GM18520 (cell line): ENCODE data around the gene MED19.
"Not testable (repeated sequence)": the region's sequence is repeated elsewhere in the genome, so short reads cannot be mapped to it uniquely, and the experiment has no call there.

Experiments used
- ATAC-seq: cut with Tn5 transposase; IDR thresholded peaks from one replicate; pipeline ENCODE4 v1.9.1; 2021; ENCODE audit not compliant: unreplicated experiment

MED19 gene

GRCh38 chr11:57705432-57705831 is 6.6 kb downstream of the MED19 start:
- not testable (repeated sequence) for ATAC-seq

DNA sequence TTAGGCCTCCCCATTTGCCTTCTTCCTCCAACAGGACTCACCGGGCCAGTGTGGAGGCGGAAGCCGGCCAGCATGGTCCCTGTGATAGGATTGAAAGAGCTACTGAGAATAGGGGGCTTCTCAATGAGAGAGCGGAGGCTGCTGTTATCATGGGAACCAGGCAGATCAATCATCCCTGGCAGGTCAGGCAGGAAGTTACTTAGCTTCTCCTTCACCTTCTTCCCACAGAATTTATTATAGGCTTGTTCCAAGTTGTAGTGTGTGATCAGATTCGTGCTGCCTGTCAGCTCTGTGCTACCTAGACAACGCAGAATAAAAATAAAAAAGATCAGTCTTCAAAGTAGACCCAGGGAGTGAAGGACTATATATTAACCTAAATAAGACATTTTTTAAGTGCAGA is 7.1 kb downstream of the MED19 start:
- ATAC-seq: no peak

DNA sequence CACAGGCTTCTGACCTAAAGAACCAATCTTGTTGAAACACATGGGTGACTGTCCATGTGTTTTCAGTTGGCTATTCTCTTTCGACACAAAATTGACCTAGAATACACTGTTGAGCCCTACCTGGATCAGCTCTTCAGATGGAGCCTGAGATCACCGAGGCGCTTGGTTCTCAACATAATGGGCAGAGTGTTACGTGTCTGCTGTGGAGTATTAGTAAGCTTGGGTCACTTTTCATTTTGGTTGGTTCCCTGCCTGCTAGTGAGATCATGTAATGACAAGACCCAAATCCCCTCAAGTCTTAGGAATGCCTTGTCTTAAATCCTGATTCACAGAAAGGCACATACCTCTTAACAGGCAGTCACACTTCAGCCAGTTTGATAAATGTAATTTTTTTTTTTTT is 8.7 kb downstream of the MED19 start:
- no peak for ATAC-seq

DNA sequence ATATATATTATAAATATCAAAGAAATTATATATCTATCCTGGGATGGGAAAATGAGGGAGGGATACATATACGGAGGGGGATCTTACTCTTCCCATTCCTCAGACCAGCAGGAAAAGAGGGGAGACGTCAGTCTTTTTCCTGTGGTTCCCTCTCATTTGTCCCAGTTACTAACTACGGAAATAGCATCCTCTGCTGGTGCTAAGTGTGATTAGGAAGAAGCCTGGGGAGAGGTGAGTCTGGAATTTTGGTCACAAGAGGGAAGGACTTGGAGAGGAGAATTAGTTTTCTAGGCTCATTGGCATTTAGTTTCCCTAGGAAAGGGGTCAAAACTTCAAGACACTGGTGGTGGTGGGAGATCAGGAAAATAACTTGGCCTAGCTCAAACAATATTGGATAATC is 11.6 kb downstream of the MED19 start:
- ATAC-seq: no peak

- ATAC-seq: no peak
These were observed 12.2 kb downstream of the MED19 start for GRCh38 chr11:57699813-57700212.

DNA sequence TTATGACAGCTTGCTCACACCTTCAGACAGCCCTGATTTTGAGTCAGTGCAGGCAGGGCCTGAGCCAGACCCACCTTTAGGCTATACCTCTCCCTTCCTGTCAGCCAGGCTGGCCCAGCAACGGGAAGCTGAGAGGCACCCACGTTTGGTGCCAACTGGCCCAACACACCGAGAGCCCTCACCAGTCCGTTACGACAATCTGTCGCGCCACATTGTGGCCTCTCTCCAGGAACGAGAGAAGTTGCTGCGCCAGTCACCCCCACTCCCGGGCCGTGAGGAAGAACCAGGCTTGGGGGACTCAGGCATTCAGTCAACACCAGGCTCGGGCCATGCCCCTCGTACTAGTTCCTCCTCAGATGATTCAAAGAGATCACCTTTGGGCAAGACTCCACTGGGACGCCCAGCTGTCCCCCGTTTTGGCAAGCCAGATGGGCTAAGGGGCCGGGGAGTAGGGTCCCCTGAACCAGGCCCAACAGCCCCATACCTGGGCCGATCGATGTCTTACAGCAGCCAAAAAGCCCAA is 13.1 kb downstream of the MED19 start:
- ATAC-seq: no peak

- ATAC-seq: not testable (repeated sequence)
These were observed 21.5 kb downstream of the MED19 start for GRCh38 chr11:57690474-57690873.

DNA sequence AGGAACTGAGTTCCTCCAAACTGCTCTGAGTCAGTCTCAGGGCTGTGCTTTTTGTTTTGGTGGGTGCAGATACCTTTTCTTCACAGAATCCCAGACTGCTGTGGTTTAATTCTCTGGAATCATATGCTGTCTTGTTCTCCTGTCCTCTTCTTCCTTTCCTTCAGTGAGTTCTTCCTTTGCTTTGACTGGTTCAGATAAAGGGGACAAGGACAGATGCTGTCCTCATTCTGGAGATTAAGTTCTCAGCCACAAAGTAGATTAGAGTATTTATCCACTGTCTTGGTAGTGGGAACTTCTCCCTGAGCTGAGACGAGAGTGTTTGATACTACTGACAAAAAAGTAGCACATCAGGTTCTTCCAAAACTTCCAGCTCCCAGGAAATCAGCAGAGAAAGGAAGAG is 30.8 kb downstream of the MED19 start:
- ATAC-seq: no peak

GRCh38 chr11:57680552-57680874 is 31.5 kb downstream of the MED19 start:
- ATAC-seq: no peak

DNA sequence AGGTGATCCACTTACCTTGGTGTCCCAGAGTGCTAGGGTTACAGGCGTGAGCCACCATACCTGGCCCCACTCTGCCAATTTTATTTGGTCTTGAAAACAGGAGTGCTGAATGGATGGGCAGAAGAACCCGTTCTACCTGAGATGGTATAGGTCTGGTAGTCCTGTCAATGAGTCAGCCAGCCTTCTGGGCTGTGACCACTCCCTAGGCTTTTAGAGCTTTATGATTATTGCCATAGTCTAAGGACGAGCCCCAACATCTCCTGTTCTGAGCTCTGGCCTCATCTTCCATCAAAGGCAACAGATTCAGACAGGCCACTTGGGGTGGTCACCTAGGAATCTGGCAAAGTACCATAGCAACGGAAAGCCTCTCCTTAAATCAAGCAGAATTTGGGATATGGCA is 32.6 kb downstream of the MED19 start:
- ATAC-seq: no peak

DNA sequence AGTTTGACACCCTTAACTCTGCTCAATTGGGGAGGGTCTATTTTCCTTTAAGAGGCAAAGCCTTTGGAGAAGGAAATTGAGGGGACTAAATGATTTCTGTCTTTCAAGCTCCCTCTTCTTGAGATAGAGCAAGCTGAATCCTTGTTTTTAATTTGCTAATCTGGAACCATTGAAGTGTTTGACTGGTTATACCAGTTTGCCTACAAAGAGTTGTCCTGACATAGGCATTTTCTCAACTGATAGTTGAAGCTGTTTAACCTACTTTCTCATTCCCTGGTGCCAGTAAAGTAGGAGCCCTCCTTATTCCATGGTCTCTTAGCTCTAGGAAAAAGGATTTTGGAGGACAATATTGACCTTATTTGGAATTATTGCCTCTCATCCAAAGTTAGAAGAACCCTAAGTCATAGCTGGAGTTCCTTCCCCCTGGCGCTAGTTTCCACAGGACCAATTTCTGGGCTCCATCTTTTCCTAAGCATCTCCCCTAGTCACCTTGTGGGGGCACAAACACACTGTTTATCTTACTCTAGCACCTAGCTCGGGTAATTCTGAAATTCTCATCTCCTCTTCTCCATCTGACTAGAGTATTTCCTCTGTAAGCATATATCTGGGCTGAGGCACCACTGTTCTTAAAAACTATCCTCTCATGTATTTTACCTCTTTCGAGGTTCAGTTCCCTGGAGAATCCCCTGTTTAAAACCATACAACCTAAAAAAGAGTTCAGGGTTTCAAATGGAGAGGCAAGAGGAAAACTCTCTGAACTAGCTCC is 36.7 kb downstream of the MED19 start:
- no peak for ATAC-seq

DNA sequence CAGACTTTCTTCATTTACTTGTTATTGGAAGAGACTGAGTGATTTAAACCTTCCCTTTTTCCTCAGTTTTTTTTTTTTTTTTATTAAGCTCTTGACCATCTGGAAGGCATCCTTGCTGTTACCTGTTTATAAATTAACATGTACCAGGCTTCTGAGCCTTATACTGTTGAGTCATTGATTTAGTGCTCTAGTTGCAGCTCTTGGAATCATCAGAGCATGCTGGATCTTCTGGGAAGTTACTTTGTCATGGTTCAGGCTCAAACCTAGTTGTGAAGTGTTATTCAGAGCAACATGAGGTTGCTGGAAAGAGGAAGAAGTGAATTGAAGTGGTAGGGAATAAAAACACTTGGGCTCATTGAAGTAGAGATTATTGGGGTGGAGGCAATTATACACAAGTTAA is 37.8 kb downstream of the MED19 start:
- no peak for ATAC-seq

DNA sequence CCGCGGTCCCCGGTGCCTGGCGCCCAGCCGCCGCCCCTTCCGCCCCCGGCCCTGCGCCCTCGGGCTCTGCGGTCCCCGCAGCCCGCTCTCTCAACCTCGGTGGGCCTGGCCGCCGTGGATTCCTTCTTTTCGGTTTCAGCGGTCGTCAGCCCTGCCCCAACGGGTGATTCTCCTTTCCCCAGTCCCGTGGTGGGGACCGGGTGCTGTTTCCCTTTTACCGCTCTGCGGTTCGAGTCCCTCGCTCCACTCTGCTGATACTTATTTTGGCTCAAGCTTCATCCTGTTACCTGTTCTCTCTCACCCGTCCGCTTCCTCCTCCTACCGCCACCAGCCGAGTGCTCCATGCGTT is 43.6 kb downstream of the MED19 start:
- no peak for ATAC-seq

GRCh38 chr11:57667736-57668433 is 44.1 kb downstream of the MED19 start, which contains the start of gene ZDHHC5:
ZDHHC5 (plus strand) TSS chr11:57668114; CDS start chr11:57673091, 4,977 bp downstream.
- peak; percentile 84 for ATAC-seq

DNA sequence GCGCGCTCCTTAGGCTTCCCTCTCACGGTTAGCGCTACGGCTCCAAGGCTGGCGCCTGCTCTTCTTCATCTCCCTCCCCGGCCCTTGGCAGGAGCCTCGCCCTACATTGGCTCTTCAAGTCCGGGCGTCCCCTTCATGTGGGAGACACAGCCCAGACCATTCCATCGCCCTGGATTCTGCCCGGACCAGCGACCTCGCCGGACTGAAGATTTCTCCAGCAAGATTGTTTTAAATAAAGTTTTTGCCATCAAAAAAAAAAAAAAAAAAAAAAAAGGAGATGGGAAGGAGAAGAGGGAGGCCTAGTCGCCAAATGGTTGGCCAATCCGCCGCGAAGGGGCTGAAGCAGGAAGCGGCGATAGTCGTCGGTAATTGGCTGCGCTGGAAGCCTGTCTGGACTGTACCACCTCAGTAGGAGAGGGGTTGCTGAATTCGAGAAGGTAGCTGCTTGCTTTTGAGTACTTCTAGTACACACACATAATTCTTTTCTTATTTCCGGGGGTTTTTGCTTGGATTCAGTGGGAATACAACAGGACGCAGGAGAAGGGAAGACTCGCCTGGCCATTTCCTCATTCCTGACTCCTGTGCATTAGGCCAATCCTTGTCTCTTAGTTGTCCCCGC is 44.8 kb downstream of the MED19 start:
- peak; percentile 60 for ATAC-seq

- no peak for ATAC-seq
These were observed 48.0 kb downstream of the MED19 start for GRCh38 chr11:57663975-57664374.

DNA sequence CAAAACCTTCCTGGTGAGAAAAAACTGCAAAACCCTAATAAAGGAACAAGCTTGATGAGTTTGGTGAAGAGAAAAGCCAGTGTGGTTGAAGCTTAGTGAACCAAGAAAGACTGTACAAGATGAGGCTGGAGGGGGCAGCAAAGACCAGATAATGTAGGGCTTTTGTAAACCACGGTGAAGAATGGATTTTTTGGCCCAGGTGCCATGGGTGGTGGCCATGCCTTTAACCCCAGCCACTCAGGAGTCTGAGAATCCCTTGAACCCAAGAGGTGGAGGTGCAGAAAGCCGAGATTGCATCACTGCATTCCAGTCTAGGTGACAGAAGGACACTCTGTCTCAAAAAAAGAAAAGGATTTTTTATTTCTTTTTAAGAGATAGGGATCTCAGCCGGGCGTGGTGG is 49.1 kb downstream of the MED19 start:
- ATAC-seq: no peak

DNA sequence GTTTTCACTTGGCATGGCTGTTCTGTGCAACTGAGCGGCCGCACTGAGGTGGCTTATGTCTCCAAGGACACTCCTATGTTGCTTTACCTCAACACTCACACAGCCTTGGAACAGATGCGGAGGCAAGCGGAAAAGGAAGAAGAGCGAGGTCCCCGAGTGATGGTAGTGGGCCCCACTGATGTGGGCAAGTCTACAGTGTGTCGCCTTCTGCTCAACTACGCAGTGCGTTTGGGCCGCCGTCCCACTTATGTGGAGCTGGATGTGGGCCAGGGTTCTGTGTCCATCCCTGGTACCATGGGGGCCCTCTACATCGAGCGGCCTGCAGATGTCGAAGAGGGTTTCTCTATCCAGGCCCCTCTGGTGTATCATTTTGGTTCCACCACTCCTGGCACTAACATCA is 52.3 kb downstream of the MED19 start:
- ATAC-seq: no peak

DNA sequence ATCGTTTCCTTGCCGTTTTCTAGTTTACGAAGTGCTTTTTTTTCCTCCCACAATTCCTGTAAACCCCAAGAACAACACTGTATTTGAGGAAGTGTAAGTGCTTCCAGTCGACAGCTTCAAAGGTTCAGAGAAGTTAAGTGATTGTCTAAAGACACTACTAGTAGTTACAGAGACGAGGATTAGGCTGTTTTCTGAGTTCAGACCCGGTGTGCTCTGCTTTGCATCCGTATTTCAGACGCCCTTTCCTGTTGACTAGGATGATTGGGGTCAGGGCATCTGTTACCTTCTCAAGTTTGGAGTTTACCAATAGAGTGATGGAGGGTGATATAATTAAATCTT is 54.0 kb downstream of the MED19 start:
- no peak for ATAC-seq

DNA sequence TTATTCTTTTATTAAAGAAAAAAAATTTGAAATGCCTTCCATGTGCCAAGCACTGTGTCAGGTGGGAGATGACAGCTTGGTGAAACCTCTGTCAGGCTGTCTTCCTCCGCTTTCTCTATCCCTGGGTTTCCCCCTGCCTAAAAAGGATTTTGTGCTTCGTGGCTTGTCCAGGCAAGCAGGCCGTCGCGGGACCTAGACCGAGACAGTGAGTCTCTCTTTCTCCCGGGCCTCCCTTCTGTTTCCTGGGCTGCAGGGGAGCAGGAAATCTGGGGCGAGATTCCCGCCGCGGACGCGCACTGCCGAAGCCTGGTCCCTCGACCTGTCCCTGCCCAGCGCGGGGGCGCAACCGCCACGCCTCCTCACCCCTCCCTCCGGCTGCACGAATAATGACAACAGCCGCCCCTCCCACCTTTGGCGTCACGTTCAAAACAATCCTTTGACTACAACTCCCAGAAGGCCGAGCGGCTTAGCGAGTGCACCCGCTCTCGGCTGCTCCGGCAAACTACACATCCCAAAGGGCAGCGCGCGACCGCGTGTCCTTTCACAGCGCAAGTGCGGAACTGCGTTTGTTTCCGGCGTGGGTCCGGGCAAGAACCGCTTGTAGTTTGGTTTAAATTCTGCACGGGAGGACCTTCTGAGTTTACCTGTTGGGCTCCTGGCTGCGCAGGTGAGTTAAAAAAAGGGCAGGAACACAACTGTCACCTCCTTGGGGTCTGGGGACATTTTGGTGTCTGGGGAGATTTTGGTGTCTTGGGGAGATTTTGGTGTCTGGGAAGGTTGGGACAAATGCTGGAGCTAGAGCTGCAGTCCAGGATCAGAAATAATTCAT is 54.6 kb downstream of the MED19 start, which contains the start of gene CLP1:
Gene CLP1, plus strand, starts transcription at position 569 of the 829 bp plus-strand sequence. CDS start 1,715 bp downstream, outside the sequence.
- ATAC-seq: peak; percentile 99

DNA sequence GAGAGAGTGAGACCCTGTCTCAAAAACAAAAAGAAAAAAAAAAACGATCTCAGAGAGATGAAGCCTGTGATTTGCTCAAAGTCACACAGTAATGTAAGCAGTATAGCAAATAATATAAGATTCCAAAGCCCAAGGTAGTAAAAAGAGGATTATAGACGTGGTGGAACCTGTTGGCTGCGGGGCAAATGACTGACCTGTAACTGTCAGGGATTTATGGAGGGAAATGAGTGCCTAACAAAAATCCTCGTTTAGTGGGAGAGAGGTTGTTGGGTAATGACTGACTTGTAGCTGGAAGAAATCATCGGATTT is 55.2 kb downstream of the MED19 start:
- no peak for ATAC-seq
